HG02943 (cell line): ENCODE measurements around the gene CFAP90.

ENCODE experiments used
- ATAC-seq: cut with Tn5 transposase; IDR thresholded peaks from one replicate; pipeline ENCODE4 v1.9.1; 2021; ENCODE audit warnings: mild to moderate bottlenecking, low read depth, moderate library complexity; ENCODE audit not compliant: unreplicated experiment

CFAP90 gene

DNA sequence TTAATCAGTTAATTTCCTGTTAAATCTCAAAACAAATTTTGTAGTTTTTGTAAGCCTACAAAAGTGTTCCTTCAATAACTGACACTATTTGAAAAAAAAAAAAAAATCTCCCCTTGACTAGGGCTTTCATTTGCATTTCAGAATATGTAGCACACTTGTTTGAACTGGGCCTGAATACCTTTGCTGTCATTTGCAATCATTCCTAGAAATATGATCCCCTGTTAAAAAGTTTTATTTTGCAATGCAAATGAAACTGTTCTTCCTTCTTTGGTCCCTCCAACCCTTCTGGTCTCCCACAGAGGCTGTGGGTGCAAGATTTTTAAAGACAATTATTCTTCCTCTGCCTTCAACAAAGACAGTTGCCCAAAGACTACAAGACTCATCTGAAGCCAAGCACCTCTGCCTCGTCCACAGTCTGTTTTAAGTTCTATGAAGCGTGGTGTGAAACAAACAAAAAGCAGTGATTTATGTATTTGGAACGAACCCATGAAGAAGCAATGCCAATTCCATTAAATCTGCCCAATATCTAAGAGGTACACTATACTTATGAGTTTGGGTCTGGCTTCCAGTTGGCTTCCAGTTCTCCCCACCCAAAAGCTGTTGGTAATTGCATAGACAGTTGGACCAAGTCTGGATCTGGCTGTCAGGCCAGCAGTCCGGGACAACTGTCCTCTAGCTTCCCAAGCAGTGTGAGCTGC lies 66.1 kb downstream of the CFAP90 start:
- ATAC-seq = no peak

DNA sequence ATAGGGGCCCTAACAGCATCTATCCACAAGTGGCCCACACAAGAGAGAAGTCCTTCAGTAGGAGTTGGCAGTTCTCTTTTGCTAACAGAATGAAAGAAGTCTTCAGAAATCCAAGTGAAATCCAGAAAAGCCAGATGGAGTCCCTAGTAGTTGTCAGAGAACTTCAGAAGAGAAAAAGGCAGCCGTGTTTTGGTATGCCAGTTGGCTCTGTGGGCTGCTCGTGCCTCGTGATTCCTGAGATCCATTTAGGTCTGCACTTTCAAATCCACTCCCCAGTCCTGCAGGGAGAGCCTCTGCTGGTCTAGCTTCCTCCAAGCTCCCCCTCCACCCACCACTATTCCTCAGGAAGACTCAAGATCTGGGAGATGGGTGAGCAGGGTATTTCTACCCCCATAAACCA lies 69.0 kb downstream of the CFAP90 start:
- ATAC-seq = no peak
